ACC112 (cell line): ENCODE results near the gene CAPRIN2.

ENCODE experiments used
- H2AFZ ChIP-seq: fragments of 200-600 bp; sonication (generic); one replicate; pipeline ENCODE4 v1.6.0; 2017; ENCODE audit warnings: antibody characterized with exemption, low read length; ENCODE audit not compliant: unreplicated experiment
- H3K27ac ChIP-seq: fragments of 200-600 bp; sonication (generic); 2 replicates; pipeline ENCODE4 v1.5.1; 2014; ENCODE audit warnings: low read depth, mild to moderate bottlenecking, antibody characterized with exemption, low read length, moderate library complexity
- H3K27me3 ChIP-seq: fragments of 200-600 bp; sonication (generic); 2 replicates; pipeline ENCODE4 v1.6.1; 2014; ENCODE audit warnings: mild to moderate bottlenecking, antibody characterized with exemption, low read length, moderate library complexity, mixed read lengths; ENCODE audit not compliant: insufficient read depth
- H3K36me3 ChIP-seq: fragments of 200-600 bp; sonication (generic); 2 replicates; pipeline ENCODE4 v1.6.1; 2016; ENCODE audit warnings: mild to moderate bottlenecking, antibody characterized with exemption, low read length, moderate library complexity, mixed read lengths; ENCODE audit not compliant: insufficient read depth
- H3K4me1 ChIP-seq: fragments of 200-600 bp; sonication (generic); one replicate; pipeline ENCODE4 v1.6.1; 2016; ENCODE audit warnings: low read length, mixed read lengths; ENCODE audit not compliant: insufficient read depth, unreplicated experiment, control insufficient read depth
- H3K4me3 ChIP-seq: fragments of 200-600 bp; sonication (generic); 2 replicates; pipeline ENCODE4 v1.5.1; 2014; ENCODE audit warnings: mild to moderate bottlenecking, low read depth, low read length
- H3K79me2 ChIP-seq: fragments of 200-600 bp; sonication (generic); one replicate; pipeline ENCODE4 v1.6.0; 2016; ENCODE audit warnings: low read length; ENCODE audit not compliant: control insufficient read depth, unreplicated experiment, insufficient read depth

Gene CAPRIN2

GRCh38 chr12:30754750-30755394 lies at the start of gene CAPRIN2:
Gene CAPRIN2, minus strand, starts transcription at chr12:30754951. Its CDS starts 1,431 bp downstream, at chr12:30753520.
- peak within 1 kb of the TSS; percentile 38 for H3K27ac ChIP-seq
- H2AFZ ChIP-seq, result peak within 1 kb of the TSS; percentile 82
- H3K4me3 ChIP-seq, result peak within 1 kb of the TSS; percentile 86
- no peaks in the 10 kb centered on the region for H3K27me3 ChIP-seq
- peaks cover 42% of the 10 kb centered on the region for H3K4me1 ChIP-seq
- H3K79me2 ChIP-seq, result peaks cover 43% of the 10 kb centered on the region
- no peaks in the 10 kb centered on the region for H3K36me3 ChIP-seq

GRCh38 chr12:30797689-30798088 lies 42.9 kb upstream of the CAPRIN2 start:
- H3K36me3 ChIP-seq, result peaks cover 32% of the 10 kb centered on the region
- no peak overlapping the region for H2AFZ ChIP-seq
- H3K79me2 ChIP-seq, result peaks cover 9% of the 10 kb centered on the region
- peaks cover 30% of the 10 kb centered on the region for H3K4me1 ChIP-seq
- H3K27ac ChIP-seq, result 0 out of 2 replicates have a peak overlapping the region, but pooled peaks have one; percentile 21
- no peaks in the 10 kb centered on the region for H3K27me3 ChIP-seq
- peak overlapping the region; percentile 80; the same call in 1 of the 2 replicates for H3K4me3 ChIP-seq

GRCh38 chr12:30796891-30797371 lies 42.2 kb upstream of the CAPRIN2 start:
- peaks cover 27% of the 10 kb centered on the region for H3K36me3 ChIP-seq
- H3K27ac ChIP-seq, result peak overlapping the region; percentile 98
- H3K79me2 ChIP-seq, result peaks cover 9% of the 10 kb centered on the region
- no peaks in the 10 kb centered on the region for H3K27me3 ChIP-seq
- peaks cover 37% of the 10 kb centered on the region for H3K4me1 ChIP-seq
- peak overlapping the region; percentile 80 for H3K4me3 ChIP-seq
- H2AFZ ChIP-seq, result peak overlapping the region; percentile 86

- H3K4me3 ChIP-seq, result peak overlapping the region; percentile 80
- H3K79me2 ChIP-seq, result peaks cover 9% of the 10 kb centered on the region
- no peaks in the 10 kb centered on the region for H3K27me3 ChIP-seq
- H3K27ac ChIP-seq, result peak overlapping the region; percentile 98
- H3K4me1 ChIP-seq, result peaks cover 41% of the 10 kb centered on the region
- H2AFZ ChIP-seq, result no peak overlapping the region
- peaks cover 21% of the 10 kb centered on the region for H3K36me3 ChIP-seq
These were observed 41.6 kb upstream of the CAPRIN2 start for GRCh38 chr12:30796313-30796780.

- peak overlapping the region; percentile 98 for H3K27ac ChIP-seq
- peak overlapping the region; percentile 60 for H2AFZ ChIP-seq
- H3K36me3 ChIP-seq, result peaks cover 15% of the 10 kb centered on the region
- no peaks in the 10 kb centered on the region for H3K27me3 ChIP-seq
- peaks cover 46% of the 10 kb centered on the region for H3K4me1 ChIP-seq
- H3K79me2 ChIP-seq, result peaks cover 9% of the 10 kb centered on the region
- H3K4me3 ChIP-seq, result peak overlapping the region; percentile 80
These were observed 40.9 kb upstream of the CAPRIN2 start for GRCh38 chr12:30795410-30796312.

GRCh38 chr12:30794591-30795409 lies 40.0 kb upstream of the CAPRIN2 start:
- peak overlapping the region; percentile 45 for H2AFZ ChIP-seq
- H3K27ac ChIP-seq, result peak overlapping the region; percentile 98
- no peaks in the 10 kb centered on the region for H3K27me3 ChIP-seq
- peaks cover 9% of the 10 kb centered on the region for H3K36me3 ChIP-seq
- peaks cover 46% of the 10 kb centered on the region for H3K4me1 ChIP-seq
- peaks cover 9% of the 10 kb centered on the region for H3K79me2 ChIP-seq
- H3K4me3 ChIP-seq, result peak overlapping the region; percentile 80

GRCh38 chr12:30794020-30794419 lies 39.3 kb upstream of the CAPRIN2 start:
- H3K4me3 ChIP-seq, result peak overlapping the region; percentile 80; the same call in 1 of the 2 replicates
- peaks cover 46% of the 10 kb centered on the region for H3K4me1 ChIP-seq
- no peaks in the 10 kb centered on the region for H3K27me3 ChIP-seq
- no peak overlapping the region for H2AFZ ChIP-seq
- H3K27ac ChIP-seq, result peak overlapping the region; percentile 98
- peaks cover 9% of the 10 kb centered on the region for H3K79me2 ChIP-seq
- peaks cover 3% of the 10 kb centered on the region; the same call in 1 of the 2 replicates for H3K36me3 ChIP-seq

- Histone ChIP-seq H3K36me3 (no peaks in the 10 kb centered on the region), H3K4me3 (peak overlapping the region; percentile 54), H3K27me3 (no peaks in the 10 kb centered on the region), H3K4me1 (peaks cover 44% of the 10 kb centered on the region), H2AFZ (peak overlapping the region; percentile 46), H3K27ac (peak overlapping the region; percentile 98), H3K79me2 (peaks cover 9% of the 10 kb centered on the region)
These were observed 38.1 kb upstream of the CAPRIN2 start for GRCh38 chr12:30792648-30793499.

- Histone ChIP-seq H3K79me2 (peaks cover 5% of the 10 kb centered on the region), H3K4me3 (0 out of 2 replicates have a peak overlapping the region, but pooled peaks have one; percentile 54), H3K27me3 (no peaks in the 10 kb centered on the region), H3K4me1 (peaks cover 37% of the 10 kb centered on the region), H3K27ac (peak overlapping the region; percentile 98), H3K36me3 (no peaks in the 10 kb centered on the region), H2AFZ (peak overlapping the region; percentile 46)
These were observed 37.3 kb upstream of the CAPRIN2 start for GRCh38 chr12:30792085-30792484.
